ENCODE data around the gene TRIM41.
A peak's percentile ranks its signal among the peaks of the same experiment; 100 is the strongest.

Gene TRIM41

GRCh38 chr5:181204826-181205760 is 18.0 kb upstream of the TRIM41 start, which contains the start of gene TRIM7 (continued):
- peak; percentile 68 for TF ChIP-seq REST (tag by site-specific recombination; IDR thresholded peaks at IDR 0.05)
- TF ChIP-seq MYNN (tag by site-specific recombination; IDR thresholded peaks at IDR 0.05; ENCODE audit: borderline replicate concordance), result no peak
- TF ChIP-seq ZBTB17 (tag by site-specific recombination; IDR thresholded peaks at IDR 0.05), result peak; percentile 33
- peak; percentile 27; the same call in 1 of the 2 replicates for TF ChIP-seq KLF8 (tag by site-specific recombination; IDR thresholded peaks at IDR 0.05)
- no peak for TF ChIP-seq ZNF623 (tag by site-specific recombination; IDR thresholded peaks at IDR 0.05)
- TF ChIP-seq ZNF362 (tag by site-specific recombination; IDR thresholded peaks at IDR 0.05), result no peak
- TF ChIP-seq ZNF777 (tag by site-specific recombination; IDR thresholded peaks at IDR 0.05; ENCODE audit: borderline replicate concordance), result peak; percentile 46; the same call in 1 of the 2 replicates
- TF ChIP-seq ZBTB26 (tag by site-specific recombination; optimal IDR thresholded peaks at IDR 0.05), result peak; percentile 96
- TF ChIP-seq ZBTB1 (tag by site-specific recombination; IDR thresholded peaks at IDR 0.05), result no peak
- no peak for TF ChIP-seq FEZF1 (tag by site-specific recombination; IDR thresholded peaks at IDR 0.05)
- TF ChIP-seq KLF1 (tag by site-specific recombination; IDR thresholded peaks at IDR 0.05), result peak; percentile 71
- peak; percentile 46; the same call in 1 of the 2 replicates for TF ChIP-seq KLF17 (tag by site-specific recombination; IDR thresholded peaks at IDR 0.05)
- TF ChIP-seq ZNF510 (tag by site-specific recombination; IDR thresholded peaks at IDR 0.05; ENCODE audit: insufficient replicate concordance), result no peak
- TF ChIP-seq GLI2 (tag by site-specific recombination; IDR thresholded peaks at IDR 0.05; ENCODE audit: borderline replicate concordance, low read depth), result no peak
- peak; percentile 99 for TF ChIP-seq ZBTB6 (tag by site-specific recombination; IDR thresholded peaks at IDR 0.05)
- no peak for TF ChIP-seq ZNF174 (tag by site-specific recombination; IDR thresholded peaks at IDR 0.05)
- TF ChIP-seq ZNF76 (tag by site-specific recombination; IDR thresholded peaks at IDR 0.05; ENCODE audit: borderline replicate concordance, low read depth), result peak; percentile 91
- TF ChIP-seq ZIC2 (tag by site-specific recombination; IDR thresholded peaks at IDR 0.05), result peak; percentile 21
- TF ChIP-seq ZNF248 (tag by site-specific recombination; IDR thresholded peaks at IDR 0.05), result no peak
- TF ChIP-seq KLF7 (tag by site-specific recombination; IDR thresholded peaks at IDR 0.05; ENCODE audit: borderline replicate concordance), result peak; percentile 43; the same call in 1 of the 2 replicates
- no peak for TF ChIP-seq ATF2 (tag by site-specific recombination; IDR thresholded peaks at IDR 0.05; ENCODE audit: low read depth)
- no peak for TF ChIP-seq ZNF132 (tag by site-specific recombination; IDR thresholded peaks at IDR 0.05; ENCODE audit: borderline replicate concordance)
- no peak for TF ChIP-seq ZNF155 (tag by site-specific recombination; IDR thresholded peaks at IDR 0.05)
- TF ChIP-seq ZBTB8A (tag by site-specific recombination; IDR thresholded peaks at IDR 0.05), result peak; percentile 91
- no peak for TF ChIP-seq ZNF513 (tag by site-specific recombination; IDR thresholded peaks at IDR 0.05)
- peak; percentile 84 for TF ChIP-seq GLIS1 (tag by site-specific recombination; IDR thresholded peaks at IDR 0.05)
- TF ChIP-seq ZNF121 (tag by site-specific recombination; IDR thresholded peaks at IDR 0.05), result no peak; the same call in 1 of the 2 replicates
- TF ChIP-seq ZNF558 (tag by site-specific recombination; IDR thresholded peaks at IDR 0.05), result no peak
